Type B pancreatic cell (in vitro differentiated cells): ENCODE data around the gene MUS81. TPM values are rescaled to one million over a fixed set of nuclear protein-coding genes. Genes with fewer than 3 reads are reported as not detected.
A peak's percentile ranks its signal among the peaks of the same experiment; 100 is the strongest.

ENCODE experiments used
- DNase-seq: peaks from one replicate; pipeline ENCODE4 v3.0.0; 2021; ENCODE audit warnings: mixed read lengths; ENCODE audit not compliant: unreplicated experiment; ENCODE audit errors: extremely low spot score
- H3K27ac Mint-ChIP-seq: 2 replicates; pipeline ENCODE4 v1.8.0; 2021; ENCODE audit warnings: mild to moderate bottlenecking, mixed read lengths
- H3K27me3 Mint-ChIP-seq: 2 replicates; pipeline ENCODE4 v1.8.0; 2021; ENCODE audit warnings: mixed read lengths
- H3K36me3 Mint-ChIP-seq: 2 replicates; pipeline ENCODE4 v1.8.0; 2021; ENCODE audit warnings: mixed read lengths
- H3K4me1 Mint-ChIP-seq: one replicate; pipeline ENCODE4 v1.8.0; 2021; ENCODE audit warnings: mixed read lengths; ENCODE audit not compliant: unreplicated experiment
- H3K4me3 Mint-ChIP-seq: 2 replicates; pipeline ENCODE4 v1.8.0; 2021; ENCODE audit warnings: mild to moderate bottlenecking, mixed read lengths
- H3K9me3 Mint-ChIP-seq: 2 replicates; pipeline ENCODE4 v1.8.0; 2021; ENCODE audit warnings: mixed read lengths
- CTCF ChIP-seq: fragments of 200-600 bp; sonication (generic); conservative IDR thresholded peaks from 2 replicates; pipeline ENCODE4 v1.5.0; 2021; ENCODE audit warnings: antibody characterized with exemption, mild to moderate bottlenecking
- total RNA-seq: library from RNA; stranded (reverse); gene quantifications from 2 replicates; pipeline ENCODE4 v1.2.1, GENCODE V29; 2021; ENCODE audit warnings: low replicate concordance

The MUS81 gene
- total RNA-seq, 1 donor from 2014 or later = 67.9 TPM

- no peaks in the 10 kb centered on the region for H3K9me3 Mint-ChIP-seq
- peaks cover 15% of the 10 kb centered on the region for H3K4me1 Mint-ChIP-seq
- H3K27ac Mint-ChIP-seq = peak overlapping the region; percentile 71
Measured at GRCh38 chr11:65862191-65862735, 2.0 kb downstream of the MUS81 start.

DNA sequence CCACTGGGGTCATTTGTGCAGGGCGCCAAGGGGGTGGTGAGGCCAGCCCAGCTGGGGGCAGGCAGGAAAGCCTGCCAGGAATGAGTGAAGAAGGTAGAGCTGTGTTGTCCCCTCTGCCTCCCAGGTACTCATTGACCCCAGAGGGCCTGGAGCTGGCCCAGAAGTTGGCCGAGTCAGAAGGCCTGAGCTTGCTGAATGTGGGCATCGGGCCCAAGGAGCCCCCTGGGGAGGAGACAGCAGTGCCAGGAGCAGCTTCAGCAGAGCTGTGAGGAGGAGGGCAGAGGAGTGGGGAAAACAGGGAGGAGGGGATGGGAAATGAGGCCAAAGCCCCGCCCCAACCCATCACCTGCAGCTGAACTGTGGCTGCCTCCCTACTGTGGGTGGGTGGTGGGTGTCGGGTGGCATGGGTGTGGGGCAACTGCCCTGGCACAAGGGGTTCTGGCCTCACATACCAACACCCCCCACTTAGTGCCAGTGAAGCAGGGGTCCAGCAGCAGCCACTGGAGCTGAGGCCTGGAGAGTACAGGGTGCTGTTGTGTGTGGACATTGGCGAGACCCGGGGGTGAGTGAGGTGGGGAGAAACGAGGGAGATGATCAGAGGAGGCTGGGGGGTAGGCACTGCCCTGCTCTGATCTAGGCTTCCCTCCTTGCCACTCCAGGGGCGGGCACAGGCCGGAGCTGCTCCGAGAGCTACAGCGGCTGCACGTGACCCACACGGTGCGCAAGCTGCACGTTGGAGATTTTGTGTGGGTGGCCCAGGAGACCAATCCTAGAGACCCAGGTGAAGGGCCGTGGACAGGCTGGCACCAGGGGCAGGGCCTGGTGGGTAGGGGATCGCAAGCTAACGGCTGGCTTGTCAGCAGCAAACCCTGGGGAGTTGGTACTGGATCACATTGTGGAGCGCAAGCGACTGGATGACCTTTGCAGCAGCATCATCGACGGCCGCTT lies 3.0 kb downstream of the MUS81 start:
- H3K9me3 Mint-ChIP-seq = no peaks in the 10 kb centered on the region
- peaks cover 4% of the 10 kb centered on the region for H3K36me3 Mint-ChIP-seq
- peak overlapping the region; percentile 68 for H3K4me3 Mint-ChIP-seq
- H3K4me1 Mint-ChIP-seq = peaks cover 21% of the 10 kb centered on the region
- H3K27me3 Mint-ChIP-seq = no peaks in the 10 kb centered on the region
- H3K27ac Mint-ChIP-seq = peak overlapping the region; percentile 71
- TF ChIP-seq CTCF = no peak
- DNase-seq = no peak

More at GRCh38 chr11:65862191-65862735, 2.0 kb downstream of the MUS81 start:
- Mint-ChIP-seq H3K4me3 (peak overlapping the region; percentile 68), H3K27me3 (no peaks in the 10 kb centered on the region), H3K36me3 (peaks cover 4% of the 10 kb centered on the region)
- no peak for DNase-seq
- TF ChIP-seq CTCF = no peak

- TF ChIP-seq CTCF = no peak
- no peak overlapping the region for H3K27ac Mint-ChIP-seq
- H3K36me3 Mint-ChIP-seq = peaks cover 4% of the 10 kb centered on the region
Measured at GRCh38 chr11:65863889-65864705, 3.9 kb downstream of the MUS81 start.

GRCh38 chr11:65864706-65865471 lies 4.7 kb downstream of the MUS81 start:
- H3K4me1 Mint-ChIP-seq = peaks cover 21% of the 10 kb centered on the region
- H3K27me3 Mint-ChIP-seq = no peaks in the 10 kb centered on the region
- H3K27ac Mint-ChIP-seq = no peak overlapping the region
- H3K4me3 Mint-ChIP-seq = no peak overlapping the region
- H3K36me3 Mint-ChIP-seq = peaks cover 4% of the 10 kb centered on the region
- H3K9me3 Mint-ChIP-seq = no peaks in the 10 kb centered on the region
- no peak for TF ChIP-seq CTCF
- DNase-seq = no peak

More at GRCh38 chr11:65863889-65864705, 3.9 kb downstream of the MUS81 start:
- DNase-seq = no peak
- H3K4me1 Mint-ChIP-seq = peaks cover 21% of the 10 kb centered on the region
- H3K4me3 Mint-ChIP-seq = no peak overlapping the region
- H3K9me3 Mint-ChIP-seq = no peaks in the 10 kb centered on the region
- no peaks in the 10 kb centered on the region for H3K27me3 Mint-ChIP-seq
